Endothelial cell (in vitro differentiated cells): Measurements from ENCODE around the gene KAT7. TPM values are rescaled to one million over a fixed set of nuclear protein-coding genes. Genes with fewer than 3 reads are reported as not detected.

Source experiments
- DNase-seq: peaks from one replicate; pipeline ENCODE4 v3.0.0; 2021; ENCODE audit warnings: low spot score
- H3K27ac Mint-ChIP-seq: one replicate; pipeline ENCODE4 v1.8.0; 2021; ENCODE audit warnings: mixed read lengths, inconsistent platforms; ENCODE audit not compliant: unreplicated experiment
- H3K27me3 Mint-ChIP-seq: one replicate; pipeline ENCODE4 v1.8.0; 2021; ENCODE audit warnings: mild to moderate bottlenecking, moderate library complexity, mixed read lengths, inconsistent platforms; ENCODE audit not compliant: unreplicated experiment
- H3K36me3 Mint-ChIP-seq: one replicate; pipeline ENCODE4 v1.8.0; 2021; ENCODE audit warnings: mild to moderate bottlenecking, low read depth, mixed read lengths, inconsistent platforms; ENCODE audit not compliant: unreplicated experiment
- H3K4me1 Mint-ChIP-seq: one replicate; pipeline ENCODE4 v1.8.0; 2021; ENCODE audit warnings: mild to moderate bottlenecking, mixed read lengths, inconsistent platforms; ENCODE audit not compliant: unreplicated experiment
- H3K4me3 Mint-ChIP-seq: one replicate; pipeline ENCODE4 v1.8.0; 2021; ENCODE audit warnings: mild to moderate bottlenecking, mixed read lengths, inconsistent platforms; ENCODE audit not compliant: unreplicated experiment
- H3K9me3 Mint-ChIP-seq: one replicate; pipeline ENCODE4 v1.8.0; 2021; ENCODE audit warnings: mixed read lengths, inconsistent platforms; ENCODE audit not compliant: unreplicated experiment
- CTCF ChIP-seq: fragments of 200-600 bp; sonication (generic); IDR thresholded peaks from one replicate; pipeline ENCODE4 v1.5.0; 2021; ENCODE audit warnings: antibody characterized with exemption; ENCODE audit not compliant: unreplicated experiment
- total RNA-seq: library from RNA; stranded (reverse); fragmentation: NEBNext Ultra II Directional; extraction: Animal tissue kit (Norgen Biotek cat#: 25700); gene quantifications from one replicate; pipeline ENCODE4 v1.2.1, GENCODE V29; 2021; ENCODE audit not compliant: unreplicated experiment

The KAT7 gene
- total RNA-seq, 1 donor from 2014 or later: 307 TPM

- Mint-ChIP-seq H3K27ac (peak overlapping the region; percentile 77), H3K9me3 (no peaks in the 10 kb centered on the region), H3K36me3 (peaks cover 58% of the 10 kb centered on the region), H3K27me3 (peaks cover 12% of the 10 kb centered on the region), H3K4me3 (no peak overlapping the region), H3K4me1 (peaks cover 67% of the 10 kb centered on the region)
- TF ChIP-seq CTCF: no peak
- DNase-seq: no peak
Measured at GRCh38 chr17:49830605-49831004, 42.1 kb downstream of the KAT7 start.

GRCh38 chr17:49832840-49833599, 44.5 kb downstream of the KAT7 start:
- peak overlapping the region; percentile 17 for H3K4me3 Mint-ChIP-seq
- peak overlapping the region; percentile 97 for H3K27ac Mint-ChIP-seq
- no peaks in the 10 kb centered on the region for H3K9me3 Mint-ChIP-seq
- peaks cover 11% of the 10 kb centered on the region for H3K27me3 Mint-ChIP-seq
- H3K36me3 Mint-ChIP-seq: peaks cover 50% of the 10 kb centered on the region
- TF ChIP-seq CTCF: no peak
- H3K4me1 Mint-ChIP-seq: peaks cover 72% of the 10 kb centered on the region
- peak; percentile 42 for DNase-seq

GRCh38 chr17:49834118-49834743, 45.8 kb downstream of the KAT7 start:
- peak overlapping the region; percentile 97 for H3K27ac Mint-ChIP-seq
- DNase-seq: no peak
- H3K9me3 Mint-ChIP-seq: no peaks in the 10 kb centered on the region
- TF ChIP-seq CTCF: no peak
- H3K4me3 Mint-ChIP-seq: peak overlapping the region; percentile 37
- peaks cover 15% of the 10 kb centered on the region for H3K27me3 Mint-ChIP-seq
- H3K4me1 Mint-ChIP-seq: peaks cover 59% of the 10 kb centered on the region
- H3K36me3 Mint-ChIP-seq: peaks cover 38% of the 10 kb centered on the region

- TF ChIP-seq CTCF: no peak
- peaks cover 34% of the 10 kb centered on the region for H3K36me3 Mint-ChIP-seq
- no peak for DNase-seq
- H3K9me3 Mint-ChIP-seq: no peaks in the 10 kb centered on the region
- H3K4me3 Mint-ChIP-seq: peak overlapping the region; percentile 72
- H3K4me1 Mint-ChIP-seq: peaks cover 54% of the 10 kb centered on the region
- H3K27me3 Mint-ChIP-seq: peaks cover 15% of the 10 kb centered on the region
- peak overlapping the region; percentile 88 for H3K27ac Mint-ChIP-seq
Measured at GRCh38 chr17:49835472-49835871, 47.0 kb downstream of the KAT7 start.
